Natural killer cell (primary cell): ENCODE data around the gene BTN1A1. TPM values are rescaled to one million over a fixed set of nuclear protein-coding genes. Genes with fewer than 3 reads are reported as not detected.

Experiments
- ATAC-seq, 3 donors: fragments of 150-1000 bp in 2 of 3; fragments of 200-7000 bp in 1 of 3; cut with Tn5 transposase; 1 replicate in 1 of 3; 2 replicates in 2 of 3; pipeline ENCODE4 v1.10.0; 2021; ENCODE audit warnings: mild to moderate bottlenecking in 2 of 3, moderate library complexity in 2 of 3
- DNase-seq, 2 donors: peaks; one replicate each; pipeline versions ENCODE4 v3.0.0 to v3.0.0-alpha.2; 2013 to 2021; ENCODE audit warnings: mixed read lengths in 1 of 2
- H3K27ac ChIP-seq: one replicate; pipeline ENCODE4 v1.5.1; 2013; ENCODE audit warnings: mild to moderate bottlenecking, low read length
- H3K27me3 ChIP-seq: one replicate; pipeline ENCODE4 v1.6.1; 2013; ENCODE audit warnings: low read length; ENCODE audit not compliant: control insufficient read depth, insufficient read depth
- H3K36me3 ChIP-seq: one replicate; pipeline ENCODE4 v1.6.1; 2013; ENCODE audit warnings: low read length; ENCODE audit not compliant: control insufficient read depth, insufficient read depth
- H3K4me1 ChIP-seq: one replicate; pipeline ENCODE4 v1.6.1; 2013; ENCODE audit warnings: low read length; ENCODE audit not compliant: control insufficient read depth, insufficient read depth
- H3K4me3 ChIP-seq: one replicate; pipeline ENCODE4 v1.5.1; 2013; ENCODE audit warnings: low read length
- H3K9me3 ChIP-seq: one replicate; pipeline ENCODE4 v1.6.1; 2013; ENCODE audit warnings: low read length; ENCODE audit not compliant: control insufficient read depth, insufficient read depth
- H3K27ac Mint-ChIP-seq, 2 donors: one replicate each; pipeline ENCODE4 v1.8.0; 2022; ENCODE audit warnings: mild to moderate bottlenecking in 2 of 2, mixed read lengths in 2 of 2, moderate library complexity in 1 of 2
- H3K27me3 Mint-ChIP-seq, 2 donors: one replicate each; pipeline ENCODE4 v1.8.0; 2022; ENCODE audit warnings: low read depth in 2 of 2, mixed read lengths in 2 of 2
- H3K36me3 Mint-ChIP-seq: one replicate; pipeline ENCODE4 v1.8.0; 2022; ENCODE audit warnings: mixed read lengths
- H3K4me1 Mint-ChIP-seq, 2 donors: one replicate each; pipeline ENCODE4 v1.8.0; 2022; ENCODE audit warnings: mixed read lengths in 2 of 2
- H3K4me3 Mint-ChIP-seq: one replicate; pipeline ENCODE4 v1.8.0; 2022; ENCODE audit warnings: mild to moderate bottlenecking, moderate library complexity, mixed read lengths
- H3K9me3 Mint-ChIP-seq, 2 donors: one replicate each; pipeline ENCODE4 v1.8.0; 2022; ENCODE audit warnings: mixed read lengths in 2 of 2
- WGBS: methylation state at CpG from one replicate; pipeline ENCODE4 v1.1.7; 2013; ENCODE audit warnings: missing lambda C conversion rate; ENCODE audit not compliant: insufficient coverage; 5-methylcytosine and 5-hydroxymethylcytosine counted together
- intact Hi-C: fragments of 100-400 bp; cut with micrococcal nuclease; formaldehyde crosslinking; loops from one replicate; pipeline ENCODE4 v1.14.2; 2022
- total RNA-seq, 4 donors: library from RNA; stranded (reverse); fragments of 120-200 nt in 1 of 4; gene quantifications; one replicate each; pipeline versions ENCODE4 v1.2.3 to v1.2.4, GENCODE V29; 2013 to 2022
- TF ChIP-seq, protein P1 (sequence below): fragments of 200-600 bp; IDR thresholded peaks from one replicate; pipeline ENCODE4 v1.8.0; 2022; ENCODE audit warnings: antibody characterized with exemption

BTN1A1 gene
- total RNA-seq, 3 donors from 2014 or later (not counting 1 experiment from before 2014, with no cell fraction given) = not detected

GRCh38 chr6:26472549-26473290 is 27.4 kb upstream of the BTN1A1 start:
- H3K27me3 ChIP-seq = no peaks in the 10 kb centered on the region
- TF ChIP-seq, protein P1, sequence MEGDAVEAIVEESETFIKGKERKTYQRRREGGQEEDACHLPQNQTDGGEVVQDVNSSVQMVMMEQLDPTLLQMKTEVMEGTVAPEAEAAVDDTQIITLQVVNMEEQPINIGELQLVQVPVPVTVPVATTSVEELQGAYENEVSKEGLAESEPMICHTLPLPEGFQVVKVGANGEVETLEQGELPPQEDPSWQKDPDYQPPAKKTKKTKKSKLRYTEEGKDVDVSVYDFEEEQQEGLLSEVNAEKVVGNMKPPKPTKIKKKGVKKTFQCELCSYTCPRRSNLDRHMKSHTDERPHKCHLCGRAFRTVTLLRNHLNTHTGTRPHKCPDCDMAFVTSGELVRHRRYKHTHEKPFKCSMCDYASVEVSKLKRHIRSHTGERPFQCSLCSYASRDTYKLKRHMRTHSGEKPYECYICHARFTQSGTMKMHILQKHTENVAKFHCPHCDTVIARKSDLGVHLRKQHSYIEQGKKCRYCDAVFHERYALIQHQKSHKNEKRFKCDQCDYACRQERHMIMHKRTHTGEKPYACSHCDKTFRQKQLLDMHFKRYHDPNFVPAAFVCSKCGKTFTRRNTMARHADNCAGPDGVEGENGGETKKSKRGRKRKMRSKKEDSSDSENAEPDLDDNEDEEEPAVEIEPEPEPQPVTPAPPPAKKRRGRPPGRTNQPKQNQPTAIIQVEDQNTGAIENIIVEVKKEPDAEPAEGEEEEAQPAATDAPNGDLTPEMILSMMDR = no peak
- Mint-ChIP-seq H3K4me1 (peaks cover 39 to 47% of the 10 kb centered on the region in 2 donors), H3K27me3 (no peaks in the 10 kb centered on the region), H3K9me3 (peaks cover 4% of the 10 kb centered on the region in 2 donors), H3K4me3 (peak overlapping the region; percentile 99), H3K27ac (peak overlapping the region; percentile 94 to 99), H3K36me3 (peaks cover 12% of the 10 kb centered on the region)
- H3K9me3 ChIP-seq = peaks cover 4% of the 10 kb centered on the region
- WGBS = 95% methylated on average over 4 of the region's 4 CpGs
- intact Hi-C loops = loop anchor here (1.0 kb wide), 2 partner anchors 32 to 48 kb away; partner anchors contain the start of gene BTN3A3
- no peak for ATAC-seq
- peaks cover 15% of the 10 kb centered on the region for H3K36me3 ChIP-seq
- H3K4me1 ChIP-seq = peaks cover 37% of the 10 kb centered on the region
- H3K4me3 ChIP-seq = no peak overlapping the region
- H3K27ac ChIP-seq = peak overlapping the region; percentile 99
- DNase-seq = peak in 1 of 2 donors; percentile 53

- Histone ChIP-seq H3K27ac (peak overlapping the region; percentile 99), H3K4me1 (peaks cover 40% of the 10 kb centered on the region), H3K36me3 (peaks cover 9% of the 10 kb centered on the region), H3K4me3 (peak overlapping the region; percentile 67), H3K9me3 (peaks cover 4% of the 10 kb centered on the region), H3K27me3 (no peaks in the 10 kb centered on the region)
- H3K36me3 Mint-ChIP-seq = peaks cover 8% of the 10 kb centered on the region
- H3K4me3 Mint-ChIP-seq = peak overlapping the region; percentile 99
- ATAC-seq = no peak
- H3K27ac Mint-ChIP-seq = peak overlapping the region; percentile 94 to 99
- no peak for DNase-seq
- WGBS = no CpG with 5 or more reads among the region's 1 CpG
- H3K27me3 Mint-ChIP-seq = no peaks in the 10 kb centered on the region
- intact Hi-C loops = loop anchor here (1.0 kb wide), 2 partner anchors 33 to 47 kb away; partner anchors contain the start of gene BTN3A3
- peaks cover 4% of the 10 kb centered on the region in 2 donors for H3K9me3 Mint-ChIP-seq
- TF ChIP-seq, protein P1 = no peak
- H3K4me1 Mint-ChIP-seq = peaks cover 39 to 44% of the 10 kb centered on the region in 2 donors
Observed at GRCh38 chr6:26473429-26473757, 26.7 kb upstream of the BTN1A1 start.

DNA sequence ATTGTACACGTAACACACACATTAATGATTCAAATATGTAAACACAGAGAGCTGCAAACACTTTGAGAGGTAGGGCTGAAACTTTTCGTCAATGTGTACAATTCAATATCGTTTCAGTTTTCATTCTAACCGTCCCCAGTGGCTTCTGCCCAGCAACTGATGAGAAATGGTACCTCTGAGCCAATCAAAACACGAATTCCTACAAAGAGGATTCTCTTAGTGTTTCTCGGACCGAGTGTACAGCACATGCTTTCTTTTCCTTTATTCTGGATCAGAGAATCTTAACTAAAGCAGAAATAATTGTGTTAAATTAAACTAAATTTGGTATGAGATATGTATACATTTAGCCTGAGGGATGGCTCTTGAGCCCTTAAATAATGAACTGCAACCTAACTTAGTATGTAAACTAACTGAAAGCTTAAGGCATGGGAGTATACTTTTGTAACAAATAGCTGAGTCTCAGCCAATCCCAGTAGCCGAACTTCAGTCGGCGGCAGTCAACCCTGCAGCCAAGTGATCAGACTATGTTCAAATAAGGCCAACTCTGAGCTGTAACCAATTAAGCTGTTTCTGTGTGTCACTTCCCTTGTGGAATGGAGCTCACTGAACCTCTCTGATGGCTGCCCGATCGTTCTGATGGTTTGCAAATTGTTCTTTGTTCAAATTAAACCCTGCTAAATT is 26.2 kb upstream of the BTN1A1 start:
- peaks cover 40% of the 10 kb centered on the region for H3K4me1 ChIP-seq
- peak overlapping the region; percentile 67 for H3K4me3 ChIP-seq
- peaks cover 4% of the 10 kb centered on the region for H3K36me3 ChIP-seq
- intact Hi-C loops = loop anchor here (1.0 kb wide), 5 partner anchors 17 to 109 kb away; partner anchors contain the start of genes BTN2A1, BTN3A1, BTN3A2 and BTN3A3
- Mint-ChIP-seq H3K4me3 (peak overlapping the region; percentile 99), H3K36me3 (peaks cover 3% of the 10 kb centered on the region), H3K4me1 (peaks cover 39% of the 10 kb centered on the region in 2 donors), H3K27ac (peak overlapping the region; percentile 94 to 99), H3K27me3 (no peaks in the 10 kb centered on the region), H3K9me3 (peaks cover 4% of the 10 kb centered on the region in 2 donors)
- DNase-seq = peak; percentile 79 to 95
- WGBS = 1% methylated on average over 12 of the region's 12 CpGs
- peaks cover 4% of the 10 kb centered on the region for H3K9me3 ChIP-seq
- H3K27ac ChIP-seq = peak overlapping the region; percentile 99
- TF ChIP-seq, protein P1 = no peak
- no peaks in the 10 kb centered on the region for H3K27me3 ChIP-seq
- peak; percentile 91 to 97 (median 95) for ATAC-seq
